HG03442 (cell line): Measurements from ENCODE around the gene WASF1.
"Not testable (repeated sequence)": the region's sequence is repeated elsewhere in the genome, so short reads cannot be mapped to it uniquely, and the experiment has no call there.

Experiments
- ATAC-seq: cut with Tn5 transposase; IDR thresholded peaks from one replicate; pipeline ENCODE4 v1.9.1; 2021; ENCODE audit warnings: mild to moderate bottlenecking, moderate library complexity; ENCODE audit not compliant: unreplicated experiment

WASF1 gene

DNA sequence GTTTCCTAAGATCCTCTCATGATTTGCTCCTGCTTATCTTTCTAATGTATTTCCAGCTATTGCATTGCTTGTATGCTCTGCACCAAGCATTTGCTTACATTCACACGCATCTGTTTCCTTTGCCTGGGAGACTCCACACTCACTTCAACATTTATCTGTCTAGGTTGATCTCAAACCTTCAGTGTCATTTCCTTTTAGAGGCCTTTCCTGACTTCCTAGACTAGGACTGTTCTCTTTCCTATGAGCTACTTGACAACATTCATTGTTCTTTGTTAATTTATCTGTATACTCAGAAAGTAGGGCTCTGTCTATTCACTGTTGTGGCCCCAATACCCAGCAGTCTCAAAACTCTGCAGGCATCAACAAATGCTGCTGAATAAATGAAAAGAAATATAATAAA is 84.4 kb downstream of the WASF1 start:
- no peak for ATAC-seq

DNA sequence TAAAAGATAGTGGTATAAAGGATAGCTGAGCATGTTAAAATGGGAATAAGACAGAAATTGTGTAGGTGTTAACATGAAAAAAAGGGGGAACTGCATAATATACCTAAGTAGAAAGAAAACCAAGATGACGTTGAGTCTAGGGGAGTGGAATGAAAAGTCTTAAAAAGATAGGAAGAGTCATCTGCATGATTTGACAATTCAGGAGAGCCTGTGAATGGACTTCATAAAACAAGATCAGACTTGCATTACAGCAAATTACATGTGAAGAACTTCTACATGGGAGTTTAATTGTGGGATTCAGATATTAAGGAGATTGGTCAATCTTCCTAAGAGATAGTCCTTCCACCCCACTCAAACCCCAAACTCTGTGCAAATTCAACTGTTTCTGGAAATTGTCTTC is 85.5 kb downstream of the WASF1 start:
- ATAC-seq, result no peak

DNA sequence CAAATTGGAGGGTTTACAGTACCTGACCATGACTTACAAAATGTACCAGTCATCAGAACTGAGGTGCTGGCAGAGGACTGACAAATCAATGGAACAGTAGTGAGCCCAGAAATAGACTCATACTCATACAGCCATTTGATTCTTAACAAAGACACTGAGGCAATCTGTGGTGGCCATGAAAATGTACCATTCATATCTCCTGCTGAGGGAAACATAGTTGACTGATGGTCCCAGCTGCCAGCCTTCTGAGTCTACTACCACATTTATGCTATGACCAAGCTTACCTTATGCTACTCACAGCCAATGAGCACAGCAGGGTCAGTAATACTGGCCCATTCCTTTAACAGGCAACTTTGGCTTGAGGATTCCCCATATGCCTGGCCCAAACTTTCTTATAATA is 88.6 kb downstream of the WASF1 start:
- no peak for ATAC-seq

DNA sequence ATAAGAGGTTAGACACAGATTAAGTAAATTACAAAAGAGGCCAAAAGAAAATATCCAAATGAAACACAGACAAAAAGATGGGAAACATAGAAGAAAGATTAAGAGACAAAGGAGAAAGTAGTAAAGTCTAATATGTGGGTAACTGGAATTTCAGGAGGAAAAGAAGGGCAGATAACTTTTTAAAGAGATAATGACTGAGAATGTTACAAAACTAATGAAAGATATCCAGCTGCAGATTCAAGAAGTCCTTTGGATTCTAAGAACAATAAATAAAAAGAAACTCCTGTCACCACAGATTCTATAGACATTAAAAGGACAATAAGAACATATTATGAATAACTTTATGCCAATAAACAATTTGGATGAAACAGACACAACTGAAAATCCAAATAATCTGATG is 90.1 kb downstream of the WASF1 start:
- no peak for ATAC-seq

DNA sequence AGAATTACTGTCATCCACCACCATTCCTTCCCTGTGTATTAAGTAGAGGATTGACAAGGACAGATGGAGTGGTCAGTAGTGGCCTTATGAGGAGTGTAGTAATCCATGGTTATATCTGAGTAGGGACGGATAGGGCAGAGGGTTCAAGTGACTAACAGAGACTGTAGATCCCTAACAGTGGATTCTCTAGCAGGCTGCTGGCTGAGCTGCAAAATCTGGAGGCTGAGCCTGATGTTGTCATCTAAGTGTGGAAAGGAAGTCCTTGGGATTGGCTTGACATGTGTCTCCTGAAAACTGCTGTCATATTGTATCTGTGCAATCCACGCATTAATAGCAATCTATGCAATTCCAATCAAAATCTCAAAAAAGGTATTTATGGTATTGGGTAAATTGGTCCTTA is 94.2 kb downstream of the WASF1 start:
- ATAC-seq, result no peak

DNA sequence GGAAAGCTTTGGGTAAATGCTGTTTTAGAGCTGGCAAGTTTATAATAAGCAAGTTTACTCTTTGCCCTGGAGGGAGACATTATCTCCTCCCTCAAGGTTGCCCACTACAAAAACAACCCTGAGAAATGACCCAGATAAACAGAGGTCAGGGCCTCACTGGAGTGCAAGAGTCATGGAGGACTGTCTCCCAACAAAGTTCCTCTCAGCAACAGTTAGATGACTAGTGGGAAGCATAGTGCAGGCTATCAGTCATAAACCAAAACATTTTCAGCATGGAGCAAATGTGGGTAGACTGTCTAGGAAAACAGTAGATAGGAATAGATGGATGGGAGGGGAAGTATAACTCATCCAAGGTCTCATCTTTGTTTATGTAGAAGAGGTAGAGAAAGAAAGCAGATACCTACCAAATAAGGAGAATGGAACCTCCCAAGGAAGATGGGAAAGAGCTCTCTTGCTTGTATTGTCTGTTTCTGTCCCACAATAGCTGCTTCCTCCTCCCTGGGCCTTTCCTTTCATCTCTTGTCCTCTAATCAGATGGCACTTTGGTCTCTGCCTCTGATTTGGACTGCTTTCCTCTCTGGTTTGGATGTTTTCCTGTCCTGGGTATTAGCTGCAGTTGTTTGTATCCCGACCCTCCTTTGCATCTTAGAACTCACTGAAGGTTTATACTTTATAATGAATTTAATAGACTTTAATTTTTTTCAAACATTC is 95.4 kb downstream of the WASF1 start:
- no peak for ATAC-seq

DNA sequence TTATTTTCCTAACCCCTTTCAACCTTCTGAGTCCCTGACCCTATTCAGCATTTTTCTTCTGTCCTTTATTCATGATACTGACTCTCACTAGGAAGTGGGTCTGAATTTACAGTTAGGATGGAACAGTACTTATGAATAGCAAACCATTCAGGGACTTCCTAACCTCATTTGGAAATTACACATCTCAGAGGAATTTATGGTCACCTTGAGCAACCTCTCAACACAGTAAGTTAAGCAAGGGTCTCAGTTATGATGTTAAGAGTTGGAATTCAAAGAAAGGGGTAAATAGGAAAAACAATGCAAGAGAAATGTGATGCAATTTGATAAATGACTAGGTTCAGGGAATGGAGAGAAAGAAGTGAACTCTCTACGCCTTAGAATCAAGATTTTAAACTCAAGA is 104.1 kb downstream of the WASF1 start:
- no peak for ATAC-seq

DNA sequence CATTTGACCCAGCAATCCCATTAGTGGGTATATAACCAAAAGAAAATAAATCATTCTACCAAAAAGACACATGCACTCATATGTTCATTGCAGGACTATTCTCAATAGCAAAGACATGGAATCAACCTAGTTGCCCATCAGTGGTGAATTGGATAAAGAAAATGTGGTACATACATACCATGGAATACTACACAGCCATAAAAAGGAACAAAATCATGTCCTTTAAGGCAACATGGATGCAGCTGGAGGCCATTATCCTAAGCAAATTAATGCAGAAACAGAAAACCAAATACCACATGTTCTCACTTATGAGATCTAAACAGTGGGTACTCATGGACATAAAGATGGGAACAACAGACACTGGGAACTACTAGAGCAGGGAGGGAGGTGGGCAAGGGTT is 106.0 kb downstream of the WASF1 start:
- not testable (repeated sequence) for ATAC-seq

DNA sequence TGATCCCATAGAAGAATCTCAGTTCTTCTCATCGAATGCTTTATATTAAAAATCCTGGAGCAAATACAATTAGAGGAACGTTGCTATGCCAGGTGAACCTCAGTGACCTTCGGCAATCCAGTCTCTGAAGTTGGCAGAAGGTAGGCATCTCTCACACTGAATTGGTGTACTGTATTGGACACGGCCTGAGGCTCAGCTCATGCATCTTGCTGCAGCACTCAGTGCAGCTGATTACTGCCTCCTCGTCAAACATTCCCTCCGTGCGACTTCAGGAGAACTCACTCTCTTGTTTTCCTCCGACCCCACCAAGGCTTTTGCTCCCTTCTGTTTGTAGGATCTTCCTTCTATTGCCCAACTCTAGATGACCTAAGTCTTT is 110.9 kb downstream of the WASF1 start:
- ATAC-seq, result no peak

DNA sequence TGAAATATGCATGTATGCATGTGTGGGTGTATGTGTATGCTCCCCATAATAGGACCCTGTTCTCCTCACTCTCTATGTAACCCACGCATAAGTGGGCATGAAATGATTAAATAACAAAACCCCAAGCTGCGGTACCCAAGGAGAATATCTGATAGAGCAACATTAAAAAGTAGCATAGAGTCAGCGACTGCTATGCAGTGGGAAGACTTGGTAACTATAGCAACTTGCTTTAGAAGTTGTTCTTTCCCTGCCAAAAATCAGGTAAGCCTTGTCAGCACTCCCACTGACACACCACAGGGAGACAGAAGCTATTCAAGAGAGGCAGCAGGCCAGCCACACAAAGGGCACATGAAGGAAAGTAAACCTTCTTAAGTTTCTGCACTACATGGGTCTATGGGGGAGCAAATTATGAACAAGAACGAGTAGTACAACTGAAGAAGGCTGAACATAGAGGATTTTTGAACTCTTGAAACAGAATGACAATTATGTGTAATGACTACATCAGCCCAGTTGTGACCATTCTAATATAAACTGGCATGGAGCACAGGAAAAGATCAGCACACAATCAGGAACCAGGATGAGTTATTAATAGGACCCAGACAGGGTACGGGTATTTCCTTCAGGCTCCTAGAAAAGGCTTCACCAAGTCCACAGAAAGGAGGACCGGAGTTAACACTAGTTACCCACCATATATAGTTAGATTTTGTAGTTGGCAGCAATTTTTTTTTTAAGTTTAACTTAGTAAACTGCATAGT is 111.5 kb downstream of the WASF1 start:
- ATAC-seq, result no peak

DNA sequence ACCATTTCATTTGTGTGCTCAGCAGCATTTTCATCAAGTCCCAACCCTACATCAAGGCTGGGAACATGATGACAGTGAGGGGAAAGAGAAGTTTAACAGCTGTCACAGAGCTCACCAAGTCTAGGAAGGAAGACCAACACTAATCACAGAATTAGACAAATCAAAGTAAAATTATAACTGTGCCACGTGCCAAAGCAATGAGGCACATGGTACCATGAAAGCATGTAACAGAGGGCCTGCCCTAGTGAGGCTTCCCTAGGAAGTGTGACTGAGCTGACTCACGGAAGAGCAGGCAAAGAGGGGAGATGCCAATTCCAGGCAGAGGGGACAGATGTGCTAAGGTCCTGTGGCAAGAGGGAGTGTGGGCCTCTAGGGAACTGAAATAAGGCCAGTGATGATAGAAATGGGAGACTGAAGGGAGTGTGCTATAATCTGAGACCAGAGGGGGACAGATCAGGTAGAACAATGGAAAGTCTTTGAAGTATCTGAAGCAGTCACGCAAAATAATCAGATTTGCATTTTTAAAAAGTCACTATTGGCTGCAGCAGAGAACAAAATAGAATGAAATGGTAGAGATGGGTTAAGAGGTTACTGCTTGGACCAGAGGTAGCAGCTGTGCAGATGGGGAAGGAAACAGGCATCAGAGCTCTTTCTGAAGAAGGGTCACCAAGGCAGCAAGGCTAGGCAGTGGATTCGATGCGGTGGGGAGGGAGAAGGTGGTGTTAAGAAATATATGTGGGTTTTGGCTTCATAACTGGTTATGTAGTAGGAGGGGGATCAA is 114.5 kb downstream of the WASF1 start:
- ATAC-seq, result no peak

DNA sequence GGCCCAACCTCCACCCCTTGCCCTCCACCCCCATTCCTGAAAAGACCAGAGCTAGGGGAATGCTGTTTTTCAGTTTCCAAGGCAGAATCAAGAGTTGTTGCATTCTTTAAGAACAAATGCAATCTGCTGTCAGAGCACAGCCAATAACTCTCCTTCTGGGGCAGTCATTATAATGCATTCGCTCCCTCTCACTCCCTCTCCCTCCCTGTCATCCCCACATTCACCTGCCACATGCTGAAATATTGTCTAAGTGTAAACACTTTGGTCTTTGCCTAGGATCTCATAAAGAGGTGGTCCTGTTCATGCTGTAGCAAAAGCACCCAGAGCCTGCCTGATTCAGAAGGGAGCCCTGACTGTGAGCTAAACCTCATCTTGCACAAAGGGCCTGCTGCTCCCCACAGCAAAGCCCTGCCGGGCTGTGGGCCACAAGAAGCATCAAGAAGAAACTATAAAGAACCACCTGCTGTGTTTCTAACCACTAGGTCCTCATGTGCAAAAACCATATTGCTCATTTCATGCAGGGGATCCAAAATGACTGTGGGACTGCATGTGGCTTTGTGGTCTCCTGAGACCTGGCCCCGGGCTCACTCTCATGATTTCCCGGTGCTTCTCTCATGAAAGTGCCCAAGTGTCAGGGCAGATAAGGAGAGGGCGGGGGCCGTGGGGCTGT is 115.7 kb downstream of the WASF1 start:
- ATAC-seq, result peak; percentile 79

DNA sequence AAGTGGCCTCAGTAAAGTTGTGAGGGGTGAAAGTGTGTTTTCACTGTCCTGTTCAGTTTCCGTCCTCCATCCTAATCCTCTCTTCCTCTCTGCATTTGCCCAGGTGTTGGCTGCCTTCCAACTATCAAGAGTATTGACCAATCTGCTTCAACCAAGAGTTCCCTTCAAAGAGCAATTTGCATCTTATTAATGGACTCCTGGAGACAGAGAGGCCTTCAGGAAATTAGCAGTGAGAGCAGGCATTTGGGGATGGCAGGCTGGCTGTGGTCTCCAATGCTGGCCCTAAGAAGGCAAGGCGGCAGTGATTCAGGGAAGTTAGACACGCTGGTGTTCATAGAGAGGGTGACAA is 124.1 kb downstream of the WASF1 start:
- no peak for ATAC-seq

DNA sequence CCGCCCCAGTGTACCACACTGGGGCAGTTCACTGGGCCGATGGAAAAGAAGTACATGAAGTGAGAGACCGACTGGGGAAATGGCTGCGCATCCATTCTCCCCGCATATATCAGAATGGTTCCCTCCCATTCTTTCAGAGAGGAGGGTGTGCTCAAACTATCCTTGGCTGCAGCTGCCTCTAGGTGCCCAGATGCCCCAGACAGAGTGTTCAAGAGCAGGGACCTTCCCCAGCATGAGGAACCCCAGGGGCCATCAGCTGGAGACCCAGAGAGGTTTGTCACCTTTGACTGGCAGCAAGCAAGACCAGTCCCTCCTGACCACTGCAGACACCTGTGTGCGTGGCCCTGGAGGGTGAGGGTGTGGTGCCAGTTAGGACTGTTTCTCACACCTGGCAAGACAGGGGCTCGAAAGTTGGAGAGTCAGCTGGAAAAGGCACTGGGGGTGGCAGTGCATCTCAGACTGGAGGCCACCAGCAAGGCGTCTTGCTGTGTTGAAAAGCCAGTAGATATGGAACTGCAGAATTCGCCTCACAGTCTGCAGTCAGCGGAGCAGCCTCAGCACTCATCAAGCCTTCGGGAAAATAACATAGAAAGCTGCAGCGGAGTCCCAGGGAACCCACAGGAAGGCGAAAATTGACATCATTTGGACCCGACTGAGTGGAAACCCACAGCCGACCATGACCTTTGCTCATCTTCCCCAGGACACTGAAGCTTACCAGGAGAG is 124.6 kb downstream of the WASF1 start:
- ATAC-seq, result no peak

DNA sequence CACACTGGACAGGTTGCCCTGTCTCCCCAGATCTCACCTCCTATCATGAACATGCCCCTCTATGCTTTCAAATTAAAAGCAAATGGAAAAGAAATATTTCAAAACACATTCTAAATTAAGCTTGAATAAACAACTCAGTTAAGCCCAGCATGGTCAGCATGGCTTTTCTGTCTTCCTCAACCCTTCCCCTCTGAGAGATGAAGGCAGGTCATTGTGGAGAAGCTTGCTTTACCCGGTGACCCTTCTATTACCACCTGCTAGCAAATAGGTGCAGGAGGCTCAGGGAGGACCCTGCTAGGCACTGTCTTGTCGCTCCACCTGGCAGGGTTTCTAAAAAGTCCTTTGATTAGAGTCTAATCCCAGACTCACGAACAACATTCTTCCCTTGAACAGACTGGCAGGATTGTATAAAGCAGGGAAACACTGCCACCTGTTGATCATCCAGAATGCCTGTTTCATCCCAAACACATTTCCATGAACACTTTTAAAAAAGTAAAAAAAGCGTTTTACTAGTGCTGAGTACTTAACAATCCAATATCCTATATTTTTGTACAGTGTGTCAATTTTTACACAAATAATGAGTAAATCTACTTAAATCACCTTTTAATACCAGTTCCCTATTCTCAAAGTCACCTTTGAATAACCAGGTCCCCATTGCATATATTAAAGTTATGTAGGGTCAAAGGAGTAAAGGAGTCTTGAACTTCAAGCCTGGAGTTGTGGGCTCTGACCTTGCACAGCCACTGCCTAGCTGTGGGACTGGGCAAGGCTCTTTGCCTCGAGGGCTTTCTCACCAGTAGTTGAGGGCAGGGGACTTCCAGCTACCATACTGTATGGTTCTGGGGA is 125.9 kb downstream of the WASF1 start:
- ATAC-seq, result no peak

DNA sequence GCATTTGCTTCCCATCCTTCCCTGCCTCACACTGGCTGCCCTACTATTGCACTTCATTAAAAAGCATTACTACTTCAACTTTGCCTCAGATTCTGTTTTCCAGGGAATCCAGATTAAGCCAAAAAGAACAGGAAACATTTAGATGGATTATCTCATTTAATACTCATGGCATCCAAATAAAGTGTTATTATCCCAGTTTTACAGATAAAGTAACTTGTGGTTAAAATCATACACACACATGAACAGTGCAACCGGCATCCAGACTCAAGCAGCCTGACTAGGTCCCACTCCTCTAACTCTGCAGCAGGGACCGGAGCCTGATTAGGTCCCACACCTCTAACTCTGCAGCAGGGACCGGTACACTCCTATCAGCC is 129.0 kb downstream of the WASF1 start:
- no peak for ATAC-seq
